Fibroblast of skin of abdomen (primary cell): Measurements from ENCODE around the gene PCTP.

Source experiments
- DNase-seq: peaks from one replicate; pipeline ENCODE4 v3.0.0-alpha.2; 2013

The PCTP gene

GRCh38 chr17:55806745-55807495, 56.1 kb downstream of the PCTP start:
- DNase-seq = no peak

- DNase-seq = no peak
These were observed 60.7 kb downstream of the PCTP start for GRCh38 chr17:55811536-55811935.

GRCh38 chr17:55812323-55812722, 61.5 kb downstream of the PCTP start:
- no peak for DNase-seq

GRCh38 chr17:55813944-55814343, 63.1 kb downstream of the PCTP start:
- no peak for DNase-seq

- no peak for DNase-seq
These were observed 63.5 kb downstream of the PCTP start for GRCh38 chr17:55814377-55814776.

GRCh38 chr17:55816532-55817396, 65.9 kb downstream of the PCTP start:
- no peak for DNase-seq

- no peak for DNase-seq
These were observed 66.5 kb downstream of the PCTP start for GRCh38 chr17:55817397-55817709.

- DNase-seq = no peak
These were observed 67.2 kb downstream of the PCTP start for GRCh38 chr17:55818026-55818425.

GRCh38 chr17:55818451-55819375, 67.9 kb downstream of the PCTP start:
- DNase-seq = no peak

- no peak for DNase-seq
These were observed 69.8 kb downstream of the PCTP start for GRCh38 chr17:55820675-55821074.

- no peak for DNase-seq
These were observed 71.2 kb downstream of the PCTP start for GRCh38 chr17:55822028-55822427.

GRCh38 chr17:55825213-55825612, 74.4 kb downstream of the PCTP start:
- no peak for DNase-seq
